HT-29 (cell line): ENCODE data around the gene ZNF729. TPM values are rescaled to one million over a fixed set of nuclear protein-coding genes. Genes with fewer than 3 reads are reported as not detected.
"Not testable (repeated sequence)": the region's sequence is repeated elsewhere in the genome, so short reads cannot be mapped to it uniquely, and the experiment has no call there.

Experiments used
- DNase-seq: peaks from one replicate; pipeline ENCODE4 v3.0.0-alpha.2; 2015; ENCODE audit warnings: low spot score
- small RNA-seq: library from RNA; depleted of rRNA; stranded (forward); fragments of <200 nt; gene quantifications from one replicate; pipeline ENCODE3, GENCODE V24; 2014
- total RNA-seq: library from RNA; depleted of rRNA; stranded (reverse); fragments of >200 nt; shearing (Covaris generic); gene quantifications from 2 replicates; pipeline ENCODE4 v1.2.3, GENCODE V29; 2014; rRNA removed

Gene ZNF729
- total RNA-seq: not detected in 2 replicates

- DNase-seq: no peak
Measured at GRCh38 chr19:22286151-22286810, at the start of gene ZNF729. Gene ZNF729, plus strand, starts transcription at chr19:22286441. Its CDS starts 85 bp downstream, at chr19:22286526.

- DNase-seq: no peak
Measured at GRCh38 chr19:22256856-22257255, 29.4 kb upstream of the ZNF729 start.

- DNase-seq: no peak
Measured at GRCh38 chr19:22257381-22257780, 28.9 kb upstream of the ZNF729 start.

GRCh38 chr19:22257916-22258315, 28.3 kb upstream of the ZNF729 start:
- no peak for DNase-seq

GRCh38 chr19:22260499-22260898, 25.7 kb upstream of the ZNF729 start:
- no peak for DNase-seq

- no peak for DNase-seq
Measured at GRCh38 chr19:22261596-22261995, 24.6 kb upstream of the ZNF729 start.

- no peak for DNase-seq
Measured at GRCh38 chr19:22263121-22263520, 23.1 kb upstream of the ZNF729 start.

GRCh38 chr19:22321554-22321953, 35.3 kb downstream of the ZNF729 start:
- not testable (repeated sequence) for DNase-seq

- no peak for DNase-seq
Measured at GRCh38 chr19:22326219-22326618, 40.0 kb downstream of the ZNF729 start.

GRCh38 chr19:22327321-22327720, 41.1 kb downstream of the ZNF729 start:
- DNase-seq: no peak

- DNase-seq: no peak
Measured at GRCh38 chr19:22331521-22331920, 45.3 kb downstream of the ZNF729 start.

GRCh38 chr19:22332924-22333323, 46.7 kb downstream of the ZNF729 start:
- no peak for DNase-seq

- DNase-seq: no peak
Measured at GRCh38 chr19:22335716-22336115, 49.5 kb downstream of the ZNF729 start.

- no peak for DNase-seq
Measured at GRCh38 chr19:22354665-22355064, 68.4 kb downstream of the ZNF729 start.

Small RNAs within 50 kb of the gene (small RNA-seq; reads per million reads assigned to genes)
- gene AC011494.1: not detected

Other genes starting within 250 kb of the ZNF729 start
- not detected in 2 replicates for gene ZNF257, start 234.0 kb upstream of the ZNF729 start, total RNA-seq
- gene ZNF676, start 89.5 kb upstream of the ZNF729 start, total RNA-seq: not detected in 2 replicates
- not detected in 2 replicates for gene ZNF98, start 135.9 kb downstream of the ZNF729 start, total RNA-seq